DOHH2 (cell line): ENCODE measurements around the gene DCST1.

Source experiments
- H3F3A ChIP-seq: fragments of 200-600 bp; sonication (generic), shearing (Covaris generic); 2 replicates; pipeline ENCODE4 v1.6.0; 2016; ENCODE audit warnings: antibody characterized with exemption, mild to moderate bottlenecking; ENCODE audit not compliant: control insufficient read depth, insufficient read depth
- H3K27ac ChIP-seq: fragments of 200-600 bp; sonication (generic); 2 replicates; pipeline ENCODE4 v1.5.1; 2014; ENCODE audit warnings: low read depth, mild to moderate bottlenecking, low read length, moderate library complexity
- H3K27me3 ChIP-seq: fragments of 200-600 bp; sonication (generic); 2 replicates; pipeline ENCODE4 v1.6.1; 2014; ENCODE audit warnings: mild to moderate bottlenecking, low read length, mixed read lengths; ENCODE audit not compliant: control insufficient read depth
- H3K36me3 ChIP-seq: fragments of 200-600 bp; sonication (generic); 2 replicates; pipeline ENCODE4 v1.6.1; 2014; ENCODE audit warnings: mild to moderate bottlenecking, low read length, moderate library complexity, mixed read lengths; ENCODE audit not compliant: control insufficient read depth
- H3K4me1 ChIP-seq: fragments of 200-600 bp; sonication (generic); 2 replicates; pipeline ENCODE4 v1.6.1; 2014; ENCODE audit warnings: mild to moderate bottlenecking, low read length, mixed read lengths; ENCODE audit not compliant: control insufficient read depth
- H3K4me2 ChIP-seq: fragments of 200-600 bp; sonication (generic); 2 replicates; pipeline ENCODE4 v1.6.0; 2014; ENCODE audit warnings: mild to moderate bottlenecking, low read length, moderate library complexity
- H3K4me3 ChIP-seq: fragments of 200-600 bp; sonication (generic); 2 replicates; pipeline ENCODE4 v1.5.1; 2014; ENCODE audit warnings: mild to moderate bottlenecking, low read length, mixed read lengths
- H3K79me2 ChIP-seq: fragments of 200-600 bp; sonication (generic); 2 replicates; pipeline ENCODE4 v1.6.1; 2014; ENCODE audit warnings: mild to moderate bottlenecking, low read length, mixed read lengths; ENCODE audit not compliant: control insufficient read depth
- H3K9me2 ChIP-seq: fragments of 200-600 bp; sonication (generic); replicated peaks from 2 replicates; pipeline ENCODE4 v1.6.1; 2014; ENCODE audit warnings: mild to moderate bottlenecking, low read length, mixed read lengths; ENCODE audit not compliant: control insufficient read depth
- H3K9me3 ChIP-seq: fragments of 200-600 bp; sonication (generic); 2 replicates; pipeline ENCODE4 v1.6.1; 2014; ENCODE audit warnings: antibody characterized with exemption, low read length, mixed read lengths; ENCODE audit not compliant: control insufficient read depth, insufficient read depth
- H4K20me1 ChIP-seq: fragments of 200-600 bp; sonication (generic); 2 replicates; pipeline ENCODE4 v1.6.0; 2014; ENCODE audit warnings: low read depth, mild to moderate bottlenecking, antibody characterized with exemption, low read length, moderate library complexity; ENCODE audit not compliant: control insufficient read depth, insufficient read depth
- CTCF ChIP-seq: fragments of 200-600 bp; sonication (generic); IDR thresholded peaks from one replicate; pipeline ENCODE4 v1.5.1; 2014; ENCODE audit warnings: antibody characterized with exemption, mild to moderate bottlenecking, low read depth, low read length; ENCODE audit not compliant: poor library complexity, severe bottlenecking
- EZH2phosphoT487 ChIP-seq: fragments of 200-600 bp; sonication (generic); IDR thresholded peaks from 2 replicates; pipeline ENCODE4 v1.6.1; 2017; ENCODE audit warnings: borderline replicate concordance, mild to moderate bottlenecking, antibody characterized with exemption, low read length, moderate library complexity, mixed read lengths

DCST1 gene

DNA sequence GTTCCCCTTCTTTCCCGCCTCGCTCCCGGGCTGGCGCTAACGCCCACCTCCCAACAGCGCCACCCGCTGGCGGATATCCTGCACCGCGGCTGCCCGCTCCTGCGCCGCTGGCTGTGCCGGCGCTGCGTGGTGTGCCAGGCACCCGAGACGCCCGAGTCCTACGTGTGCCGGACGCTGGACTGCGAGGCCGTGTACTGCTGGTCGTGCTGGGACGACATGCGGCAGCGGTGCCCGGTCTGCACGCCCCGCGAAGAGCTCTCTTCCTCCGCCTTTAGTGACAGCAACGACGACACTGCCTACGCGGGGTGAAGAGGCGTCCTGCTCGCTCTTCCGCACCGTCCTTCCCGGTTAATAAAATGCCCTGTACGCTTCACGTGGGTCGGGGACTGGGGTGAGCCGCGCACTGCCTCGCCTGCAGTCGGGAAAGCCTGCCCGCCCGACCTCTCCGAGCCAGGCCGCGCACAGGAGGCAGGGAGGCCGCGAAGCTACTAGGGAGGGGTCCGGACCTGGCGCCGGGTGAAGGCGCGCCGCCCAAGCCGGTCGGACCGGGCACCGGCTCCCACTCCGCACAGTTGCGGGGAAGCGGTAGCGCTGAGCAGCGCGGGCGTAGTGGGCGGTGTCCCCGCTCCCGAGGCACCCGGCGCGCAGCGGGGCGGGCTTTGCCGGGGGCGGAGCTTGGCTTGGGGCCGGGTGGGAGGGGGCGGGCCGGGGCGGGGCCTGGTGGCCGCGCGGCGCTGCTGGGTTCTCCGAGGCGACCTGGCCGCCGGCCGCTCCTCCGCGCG lies 17.1 kb downstream of the DCST1 start, which contains the start of gene ADAM15:
ADAM15 (plus strand) TSS at position 757 of the 782 bp plus-strand sequence. CDS start 71 bp downstream, outside the sequence.
- no peaks in the 10 kb centered on the region for H3K9me2 ChIP-seq
- 0 out of 2 replicates have a peak, but pooled peaks cover 3% of the 10 kb centered on the region for H3F3A ChIP-seq
- H3K27ac ChIP-seq: 0 out of 2 replicates have a peak within 1 kb of the TSS, but pooled peaks have one; percentile 18
- peaks cover 9% of the 10 kb centered on the region; the same call in 1 of the 2 replicates for H3K36me3 ChIP-seq
- peaks cover 34% of the 10 kb centered on the region for H3K4me1 ChIP-seq
- peaks cover 8% of the 10 kb centered on the region for H3K79me2 ChIP-seq
- H4K20me1 ChIP-seq: no peaks in the 10 kb centered on the region
- H3K27me3 ChIP-seq: no peaks in the 10 kb centered on the region
- H3K4me2 ChIP-seq: peak within 1 kb of the TSS; percentile 93
- H3K9me3 ChIP-seq: no peaks in the 10 kb centered on the region
- H3K4me3 ChIP-seq: peak within 1 kb of the TSS; percentile 81
- no peak for TF ChIP-seq EZH2phosphoT487
- TF ChIP-seq CTCF: peak; percentile 99

- H3K27me3 ChIP-seq: no peaks in the 10 kb centered on the region
- peak overlapping the region; percentile 81 for H3K4me3 ChIP-seq
- peaks cover 15% of the 10 kb centered on the region; the same call in 1 of the 2 replicates for H3K36me3 ChIP-seq
- TF ChIP-seq EZH2phosphoT487 (no peak), CTCF (peak; percentile 31)
- no peak overlapping the region for H3K27ac ChIP-seq
- H3K4me1 ChIP-seq: peaks cover 34% of the 10 kb centered on the region
- no peaks in the 10 kb centered on the region for H3K9me3 ChIP-seq
- H3F3A ChIP-seq: 0 out of 2 replicates have a peak, but pooled peaks cover 3% of the 10 kb centered on the region
- H3K4me2 ChIP-seq: peak overlapping the region; percentile 93
- H4K20me1 ChIP-seq: no peaks in the 10 kb centered on the region
- H3K9me2 ChIP-seq: no peaks in the 10 kb centered on the region
- peaks cover 8% of the 10 kb centered on the region for H3K79me2 ChIP-seq
Measured at GRCh38 chr1:155051342-155051776, 17.7 kb downstream of the DCST1 start.

- H4K20me1 ChIP-seq: no peaks in the 10 kb centered on the region
- peaks cover 8% of the 10 kb centered on the region for H3K79me2 ChIP-seq
- peaks cover 34% of the 10 kb centered on the region for H3K4me1 ChIP-seq
- no peaks in the 10 kb centered on the region for H3K9me2 ChIP-seq
- H3K27ac ChIP-seq: no peak overlapping the region
- TF ChIP-seq EZH2phosphoT487 (no peak), CTCF (no peak)
- 0 out of 2 replicates have a peak, but pooled peaks cover 3% of the 10 kb centered on the region for H3F3A ChIP-seq
- peak overlapping the region; percentile 93 for H3K4me2 ChIP-seq
- H3K36me3 ChIP-seq: peaks cover 16% of the 10 kb centered on the region; the same call in 1 of the 2 replicates
- no peaks in the 10 kb centered on the region for H3K27me3 ChIP-seq
- no peaks in the 10 kb centered on the region for H3K9me3 ChIP-seq
- H3K4me3 ChIP-seq: peak overlapping the region; percentile 81
Measured at GRCh38 chr1:155051777-155052398, 18.3 kb downstream of the DCST1 start.
